Measurements from ENCODE around the gene ATAD3C. TPM values are rescaled to one million over a fixed set of nuclear protein-coding genes. Genes with fewer than 3 reads are reported as not detected.
"Not testable (repeated sequence)": the region's sequence is repeated elsewhere in the genome, so short reads cannot be mapped to it uniquely, and the experiment has no call there.

Gene ATAD3C
- total RNA-seq, 5 donors from 2014 or later (not counting 1 experiment from before 2014, with no cell fraction given) = 0.59 to 3.1 (median 1.4) TPM

DNA sequence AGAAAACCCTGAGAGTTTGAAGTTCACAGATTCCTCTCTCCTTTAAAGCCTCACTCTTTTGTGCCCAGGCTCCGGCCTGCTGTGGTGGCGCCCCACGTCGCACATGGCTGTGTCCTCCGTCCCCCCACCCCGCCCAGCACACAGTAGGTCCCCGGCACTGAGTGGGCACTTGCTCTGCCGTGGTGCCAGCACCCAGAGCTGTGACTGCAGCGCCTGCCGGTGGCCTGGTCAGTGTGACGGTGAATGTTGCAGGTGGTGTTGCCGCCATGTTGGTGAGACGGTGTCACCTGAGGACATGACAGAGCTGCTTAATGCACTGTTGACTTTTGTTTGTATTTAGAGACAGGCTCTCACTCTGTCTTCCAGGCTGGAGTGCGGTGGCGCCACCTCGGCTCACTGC, 3.4 kb downstream of the ATAD3C start:
- ChIA-PET CTCF (no interaction called here), POLR2A (no interaction called here)
- peaks cover 0 to 8% of the 10 kb centered on the region in 2 experiments for H3K27me3 ChIP-seq (replicated peaks in 1 of 2; ENCODE audit: control insufficient read depth in 2 of 2, extremely low read depth in 1 of 2, insufficient read depth in 2 of 2, low read length in 1 of 2)
- DNase-seq (no peak), ATAC-seq (replicated peaks in 1 of 4) (no peak)
- H3K4me3 ChIP-seq (ENCODE audit: control insufficient read depth in 1 of 2, extremely low read depth in 1 of 2, low read length in 1 of 2) = no peak overlapping the region
- H3K27ac ChIP-seq (ENCODE audit: low read length) = no peak overlapping the region
- H3K9me3 Mint-ChIP-seq = no peaks in the 10 kb centered on the region
- no peaks in the 10 kb centered on the region for H3K27me3 Mint-ChIP-seq
- WGBS (ENCODE audit: insufficient coverage) = 96% methylated on average over 14 of the region's 16 CpGs
- no peak overlapping the region for H3K4me3 Mint-ChIP-seq
- no peaks in the 10 kb centered on the region for H3K4me1 Mint-ChIP-seq
- H3K4me1 ChIP-seq (ENCODE audit: control insufficient read depth in 1 of 2, extremely low read depth in 1 of 2, insufficient read depth in 2 of 2, low read length in 2 of 2) = no peaks in the 10 kb centered on the region
- no peaks in the 10 kb centered on the region for H3K36me3 ChIP-seq (ENCODE audit: control insufficient read depth in 2 of 2, extremely low read depth in 1 of 2, insufficient read depth in 1 of 2, low read length in 1 of 2)
- no peaks in the 10 kb centered on the region for H3K36me3 Mint-ChIP-seq
- H3K9me3 ChIP-seq = no peaks in the 10 kb centered on the region
- no peak overlapping the region for H3K27ac Mint-ChIP-seq

DNA sequence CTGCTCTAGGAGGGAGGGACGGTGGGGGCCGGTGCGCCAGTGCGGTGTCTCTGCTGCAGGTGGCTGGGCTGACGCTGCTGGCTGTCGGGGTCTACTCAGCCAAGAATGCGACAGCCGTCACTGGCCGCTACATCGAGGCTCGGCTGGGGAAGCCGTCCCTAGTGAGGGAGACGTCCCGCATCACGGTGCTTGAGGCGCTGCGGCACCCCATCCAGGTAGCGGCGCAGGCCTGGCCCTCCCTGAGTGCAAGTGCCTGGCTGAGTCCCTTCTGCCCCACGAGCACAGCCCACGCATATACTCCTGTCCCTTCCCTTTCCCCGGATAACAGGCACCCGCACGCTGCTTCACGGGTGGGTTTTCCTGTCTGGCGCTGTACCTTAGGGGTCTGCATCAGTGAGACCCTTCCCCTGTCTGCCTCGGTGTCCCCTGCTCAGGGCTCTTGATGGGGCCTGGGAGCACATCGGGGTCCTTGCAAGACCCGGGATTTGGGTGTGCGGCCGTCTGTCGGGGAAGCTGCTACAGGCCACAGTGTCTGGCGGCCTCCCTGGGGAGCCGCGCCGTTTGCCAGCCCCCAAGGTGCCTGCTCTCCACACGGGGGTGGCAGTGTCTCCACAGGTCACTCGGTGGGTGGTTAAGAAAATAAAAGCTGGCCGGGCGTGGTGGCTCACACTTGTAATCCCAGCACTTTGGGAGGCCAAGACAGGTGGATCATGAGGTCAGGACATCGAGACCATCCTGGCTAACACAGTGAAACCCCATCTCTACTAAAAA, 5.0 kb downstream of the ATAD3C start:
- ATAC-seq (replicated peaks in 1 of 4); H3K4me3 Mint-ChIP-seq; H3K27me3 ChIP-seq (replicated peaks in 1 of 2; ENCODE audit: control insufficient read depth in 2 of 2, extremely low read depth in 1 of 2, insufficient read depth in 2 of 2, low read length in 1 of 2); H3K36me3 ChIP-seq (ENCODE audit: control insufficient read depth in 2 of 2, extremely low read depth in 1 of 2, insufficient read depth in 1 of 2, low read length in 1 of 2); CTCF ChIA-PET; H3K36me3 Mint-ChIP-seq; H3K4me1 Mint-ChIP-seq; H3K4me3 ChIP-seq (ENCODE audit: control insufficient read depth in 1 of 2, extremely low read depth in 1 of 2, low read length in 1 of 2); H3K27ac Mint-ChIP-seq; POLR2A ChIA-PET; H3K27ac ChIP-seq (ENCODE audit: low read length); H3K4me1 ChIP-seq (ENCODE audit: control insufficient read depth in 1 of 2, extremely low read depth in 1 of 2, insufficient read depth in 2 of 2, low read length in 2 of 2); H3K9me3 ChIP-seq; DNase-seq; H3K9me3 Mint-ChIP-seq; H3K27me3 Mint-ChIP-seq: not testable (repeated sequence)
- 83% methylated on average over 22 of the region's 41 CpGs for WGBS (ENCODE audit: insufficient coverage)

DNA sequence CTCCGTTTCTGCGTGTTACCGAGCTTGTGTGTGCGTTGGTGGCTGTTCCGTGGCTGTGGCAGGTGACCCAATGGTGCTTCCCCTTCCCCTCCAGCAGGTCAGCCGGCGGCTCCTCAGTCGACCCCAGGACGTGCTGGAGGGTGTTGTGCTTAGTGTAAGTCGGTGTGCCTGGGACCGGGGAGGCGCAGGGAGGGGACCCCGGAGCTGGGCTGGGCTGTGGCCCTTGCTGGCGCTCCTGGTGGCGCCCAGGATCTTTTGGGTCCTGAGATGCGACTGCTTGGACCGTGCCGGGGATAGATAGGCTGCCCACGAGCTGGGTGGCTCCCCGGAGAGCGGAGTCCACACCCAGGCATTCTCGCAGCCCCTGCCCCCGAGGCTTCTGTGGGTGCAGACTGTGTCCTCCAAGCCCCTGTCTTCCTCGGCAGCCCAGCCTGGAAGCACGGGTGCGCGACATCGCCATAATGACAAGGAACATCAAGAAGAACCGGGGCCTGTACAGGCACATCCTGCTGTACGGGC, 5.9 kb downstream of the ATAD3C start:
- Histone ChIP-seq H3K27me3 (replicated peaks in 1 of 2; ENCODE audit: control insufficient read depth in 2 of 2, extremely low read depth in 1 of 2, insufficient read depth in 2 of 2, low read length in 1 of 2) (peaks cover 0 to 17% of the 10 kb centered on the region in 2 experiments), H3K36me3 (ENCODE audit: control insufficient read depth in 2 of 2, extremely low read depth in 1 of 2, insufficient read depth in 1 of 2, low read length in 1 of 2) (no peaks in the 10 kb centered on the region), H3K4me3 (ENCODE audit: control insufficient read depth in 1 of 2, extremely low read depth in 1 of 2, low read length in 1 of 2) (no peak overlapping the region), H3K27ac (ENCODE audit: low read length) (no peak overlapping the region), H3K4me1 (ENCODE audit: control insufficient read depth in 1 of 2, extremely low read depth in 1 of 2, insufficient read depth in 2 of 2, low read length in 2 of 2) (no peaks in the 10 kb centered on the region), H3K9me3 (no peaks in the 10 kb centered on the region)
- Mint-ChIP-seq H3K4me1 (no peaks in the 10 kb centered on the region), H3K27me3 (peaks cover 0 to 1% of the 10 kb centered on the region in 2 donors), H3K9me3 (no peaks in the 10 kb centered on the region), H3K27ac (no peak overlapping the region), H3K36me3 (no peaks in the 10 kb centered on the region), H3K4me3 (no peak overlapping the region)
- 91% methylated on average over 18 of the region's 30 CpGs for WGBS (ENCODE audit: insufficient coverage)
- no peak for DNase-seq
- ChIA-PET CTCF (no interaction called here), POLR2A (no interaction called here)
- ATAC-seq (replicated peaks in 1 of 4) = no peak

DNA sequence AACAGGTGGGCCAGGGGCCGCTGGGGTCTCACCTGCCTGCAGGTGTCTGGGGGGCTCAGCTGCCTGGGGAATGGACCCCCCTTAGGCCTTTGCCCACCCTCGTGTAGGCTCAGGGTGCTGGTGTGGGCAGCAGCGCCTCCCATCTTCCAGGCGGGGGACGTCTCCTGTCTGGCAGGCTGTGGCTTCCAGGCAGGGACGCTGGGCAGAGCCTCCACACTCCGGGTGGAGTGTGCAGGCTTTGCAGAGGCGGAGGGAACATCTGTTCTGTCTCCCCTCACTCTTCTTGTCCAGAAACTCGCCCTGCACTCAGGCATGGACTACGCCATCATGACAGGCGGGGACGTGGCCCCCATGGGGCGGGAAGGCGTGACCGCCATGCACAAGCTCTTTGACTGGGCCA, 6.4 kb downstream of the ATAD3C start:
- H3K9me3 ChIP-seq; DNase-seq; H3K4me3 Mint-ChIP-seq; H3K27ac ChIP-seq (ENCODE audit: low read length); H3K4me3 ChIP-seq (ENCODE audit: control insufficient read depth in 1 of 2, extremely low read depth in 1 of 2, low read length in 1 of 2); H3K36me3 Mint-ChIP-seq; POLR2A ChIA-PET; H3K27me3 Mint-ChIP-seq; H3K4me1 Mint-ChIP-seq; ATAC-seq (replicated peaks in 1 of 4); H3K4me1 ChIP-seq (ENCODE audit: control insufficient read depth in 1 of 2, extremely low read depth in 1 of 2, insufficient read depth in 2 of 2, low read length in 2 of 2); H3K9me3 Mint-ChIP-seq; H3K36me3 ChIP-seq (ENCODE audit: control insufficient read depth in 2 of 2, extremely low read depth in 1 of 2, insufficient read depth in 1 of 2, low read length in 1 of 2); H3K27ac Mint-ChIP-seq; CTCF ChIA-PET: not testable (repeated sequence)
- WGBS (ENCODE audit: insufficient coverage) = no CpG with 5 or more reads among the region's 15 CpGs
- H3K27me3 ChIP-seq (replicated peaks in 1 of 2; ENCODE audit: control insufficient read depth in 2 of 2, extremely low read depth in 1 of 2, insufficient read depth in 2 of 2, low read length in 1 of 2) = peaks cover 0 to 22% of the 10 kb centered on the region in 2 experiments

DNA sequence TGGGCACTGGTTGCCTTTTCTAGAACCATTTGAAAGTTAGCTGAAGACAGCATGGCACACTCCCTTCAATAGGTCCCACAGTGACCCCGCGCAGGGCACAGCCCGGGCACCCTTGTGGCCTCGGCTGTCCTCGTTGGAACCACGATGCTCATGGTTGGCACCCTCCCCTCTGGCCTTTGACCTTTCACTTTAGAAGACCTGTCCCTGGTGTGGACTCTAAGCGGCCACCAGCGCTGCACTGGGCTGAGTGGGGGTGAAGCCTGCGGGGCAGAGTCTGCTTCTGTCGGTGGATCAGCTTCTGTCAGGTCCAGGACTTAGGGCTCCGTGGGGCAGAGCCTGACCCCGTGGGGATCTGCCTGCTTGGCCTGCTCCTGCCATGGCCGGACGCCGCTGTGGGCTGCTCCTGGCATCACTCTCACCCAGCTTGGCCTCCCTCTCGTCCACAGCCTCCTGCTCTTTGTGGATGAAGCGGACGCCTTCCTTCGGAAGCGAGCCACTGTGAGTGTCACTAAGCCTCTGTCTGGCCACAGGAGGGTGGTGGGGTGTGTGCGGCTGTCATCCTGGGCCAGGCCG, 7.3 kb downstream of the ATAD3C start:
- DNase-seq; H3K4me3 ChIP-seq (ENCODE audit: control insufficient read depth in 1 of 2, extremely low read depth in 1 of 2, low read length in 1 of 2); H3K4me1 Mint-ChIP-seq; CTCF ChIA-PET; H3K4me3 Mint-ChIP-seq; H3K9me3 Mint-ChIP-seq; H3K36me3 Mint-ChIP-seq; ATAC-seq (replicated peaks in 1 of 4); H3K27ac Mint-ChIP-seq; H3K36me3 ChIP-seq (ENCODE audit: control insufficient read depth in 2 of 2, extremely low read depth in 1 of 2, insufficient read depth in 1 of 2, low read length in 1 of 2); H3K9me3 ChIP-seq; H3K27ac ChIP-seq (ENCODE audit: low read length); H3K27me3 Mint-ChIP-seq; H3K4me1 ChIP-seq (ENCODE audit: control insufficient read depth in 1 of 2, extremely low read depth in 1 of 2, insufficient read depth in 2 of 2, low read length in 2 of 2); POLR2A ChIA-PET: not testable (repeated sequence)
- H3K27me3 ChIP-seq (replicated peaks in 1 of 2; ENCODE audit: control insufficient read depth in 2 of 2, extremely low read depth in 1 of 2, insufficient read depth in 2 of 2, low read length in 1 of 2) = peaks cover 0 to 28% of the 10 kb centered on the region in 2 experiments
- 69% methylated on average over 9 of the region's 22 CpGs for WGBS (ENCODE audit: insufficient coverage)

DNA sequence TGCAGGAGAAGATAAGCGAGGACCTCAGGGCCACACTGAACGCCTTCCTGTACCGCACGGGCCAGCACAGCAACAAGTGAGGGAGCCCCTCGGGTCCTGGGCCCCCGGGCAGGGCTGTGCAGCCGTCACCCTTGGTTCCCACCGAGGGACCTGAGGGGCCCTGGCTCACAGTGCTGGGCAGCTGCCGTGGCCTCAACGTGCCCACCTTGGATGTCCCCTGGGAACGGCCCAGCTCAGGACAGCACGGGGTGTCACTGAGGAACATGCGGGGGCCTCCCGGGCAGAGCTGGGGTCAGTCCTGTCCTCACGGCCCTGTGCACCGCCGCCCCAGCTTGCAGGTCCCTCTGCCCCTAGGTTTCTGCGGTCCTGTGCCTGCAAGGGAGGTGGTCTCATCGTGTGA, 9.7 kb downstream of the ATAD3C start:
- H3K36me3 ChIP-seq (ENCODE audit: control insufficient read depth in 2 of 2, extremely low read depth in 1 of 2, insufficient read depth in 1 of 2, low read length in 1 of 2); ATAC-seq (replicated peaks in 1 of 4); H3K36me3 Mint-ChIP-seq; H3K27me3 Mint-ChIP-seq; DNase-seq; H3K9me3 Mint-ChIP-seq; H3K4me3 Mint-ChIP-seq; H3K27ac ChIP-seq (ENCODE audit: low read length); H3K4me3 ChIP-seq (ENCODE audit: control insufficient read depth in 1 of 2, extremely low read depth in 1 of 2, low read length in 1 of 2); CTCF ChIA-PET; H3K4me1 ChIP-seq (ENCODE audit: control insufficient read depth in 1 of 2, extremely low read depth in 1 of 2, insufficient read depth in 2 of 2, low read length in 2 of 2); H3K4me1 Mint-ChIP-seq; H3K27ac Mint-ChIP-seq; H3K9me3 ChIP-seq; POLR2A ChIA-PET: not testable (repeated sequence)
- H3K27me3 ChIP-seq (replicated peaks in 1 of 2; ENCODE audit: control insufficient read depth in 2 of 2, extremely low read depth in 1 of 2, insufficient read depth in 2 of 2, low read length in 1 of 2) = peaks cover 0 to 35% of the 10 kb centered on the region in 2 experiments
- WGBS (ENCODE audit: insufficient coverage) = 87% methylated on average over 5 of the region's 19 CpGs
